MCF 10A (cell line): ENCODE data around the gene SLC5A2. TPM values are rescaled to one million over a fixed set of nuclear protein-coding genes. Genes with fewer than 3 reads are reported as not detected.

ENCODE experiments used
- BruUV-seq: library from RNA; stranded (reverse); fragments of 400-500 nt; replicated peaks from 2 replicates; lab custom pipeline; 2021; lab: Mats Ljungman, UMichigan
- CTCF ChIA-PET: fragments of 300-600 bp; sonication (Branson Sonifier 250); formaldehyde crosslinking; extraction: SDS; loops from one replicate; lab custom pipeline; 2021; ENCODE audit warnings: antibody characterized with exemption, inconsistent platforms; lab: Yijun Ruan, JAX
- POLR2A ChIA-PET: fragments of 300-600, 350-650 bp; sonication (Branson Sonifier 250); formaldehyde crosslinking; extraction: SDS; loops from one replicate; lab custom pipeline; 2020; ENCODE audit warnings: antibody characterized with exemption, inconsistent platforms; lab: Yijun Ruan, JAX
- DNase-seq: peaks from one replicate; pipeline ENCODE4 v3.0.0-alpha.2; 2018; ENCODE audit not compliant: unreplicated experiment
- H3K27ac Mint-ChIP-seq: one replicate; pipeline ENCODE4 v1.8.0; 2022; ENCODE audit warnings: mild to moderate bottlenecking, low read depth, mixed read lengths; ENCODE audit not compliant: unreplicated experiment
- H3K27me3 Mint-ChIP-seq: one replicate; pipeline ENCODE4 v1.8.0; 2022; ENCODE audit warnings: mixed read lengths; ENCODE audit not compliant: insufficient read depth, unreplicated experiment
- H3K36me3 Mint-ChIP-seq: one replicate; pipeline ENCODE4 v1.8.0; 2022; ENCODE audit warnings: mild to moderate bottlenecking, moderate library complexity, mixed read lengths; ENCODE audit not compliant: insufficient read depth, unreplicated experiment
- H3K4me1 Mint-ChIP-seq: one replicate; pipeline ENCODE4 v1.8.0; 2022; ENCODE audit warnings: mixed read lengths; ENCODE audit not compliant: insufficient read depth, unreplicated experiment
- H3K4me3 Mint-ChIP-seq: one replicate; pipeline ENCODE4 v1.8.0; 2022; ENCODE audit warnings: mild to moderate bottlenecking, moderate library complexity, mixed read lengths; ENCODE audit not compliant: unreplicated experiment
- H3K9me3 Mint-ChIP-seq: one replicate; pipeline ENCODE4 v1.8.0; 2022; ENCODE audit warnings: mixed read lengths; ENCODE audit not compliant: unreplicated experiment
- CTCF ChIP-seq: fragments of 200-600 bp; IDR thresholded peaks from one replicate; pipeline ENCODE4 v1.8.0; 2022; ENCODE audit warnings: antibody characterized with exemption, mild to moderate bottlenecking; ENCODE audit not compliant: unreplicated experiment
- intact Hi-C: fragments of 100-400 bp; cut with micrococcal nuclease; formaldehyde crosslinking; loops from 2 replicates; pipeline ENCODE4 v1.14.1; 2022
- total RNA-seq: library from RNA; stranded (reverse); gene quantifications from 2 replicates; pipeline ENCODE4 v1.2.3, GENCODE V29; 2022

SLC5A2 gene
- total RNA-seq, 1 experiment from 2014 or later: not detected

GRCh38 chr16:31473264-31473984 lies 9.5 kb upstream of the SLC5A2 start:
- no peak for TF ChIP-seq CTCF
- Mint-ChIP-seq H3K27me3 (no peaks in the 10 kb centered on the region), H3K36me3 (peaks cover 11% of the 10 kb centered on the region), H3K4me1 (peaks cover 22% of the 10 kb centered on the region), H3K9me3 (no peaks in the 10 kb centered on the region), H3K4me3 (peak overlapping the region; percentile 91), H3K27ac (peak overlapping the region; percentile 22)
- BruUV-seq: no TSS peak
- ChIA-PET CTCF (interaction anchor here (3.5 kb wide), 1 partner anchor 13 kb away, joined by 14 read pairs; no protein-coding TSS in a partner anchor), POLR2A (no interaction called here)
- intact Hi-C loops: no loop called here
- DNase-seq: no peak

- TSS peak; percentile 14 for BruUV-seq
- POLR2A ChIA-PET: no interaction called here
- no peak for DNase-seq
- no peaks in the 10 kb centered on the region for H3K27me3 Mint-ChIP-seq
- no peak overlapping the region for H3K27ac Mint-ChIP-seq
- peaks cover 11% of the 10 kb centered on the region for H3K36me3 Mint-ChIP-seq
- intact Hi-C loops: no loop called here
- TF ChIP-seq CTCF: no peak
- H3K4me1 Mint-ChIP-seq: peaks cover 22% of the 10 kb centered on the region
- no peak overlapping the region for H3K4me3 Mint-ChIP-seq
- CTCF ChIA-PET: interaction anchor here (0.7 to 3.5 kb wide), 5 partner anchors 10 to 91 kb away, joined by 3 to 14 read pairs (median 3); no protein-coding TSS in a partner anchor
- no peaks in the 10 kb centered on the region for H3K9me3 Mint-ChIP-seq
Observed at GRCh38 chr16:31474173-31474714, 8.7 kb upstream of the SLC5A2 start.

- intact Hi-C loops: no loop called here
- Mint-ChIP-seq H3K4me1 (peaks cover 22% of the 10 kb centered on the region), H3K4me3 (no peak overlapping the region), H3K27ac (no peak overlapping the region), H3K36me3 (peaks cover 11% of the 10 kb centered on the region), H3K27me3 (peaks cover under 1% of the 10 kb centered on the region), H3K9me3 (no peaks in the 10 kb centered on the region)
- ChIA-PET CTCF (interaction anchor here (0.7 to 3.5 kb wide), 5 partner anchors 10 to 90 kb away, joined by 3 to 14 read pairs (median 3); no protein-coding TSS in a partner anchor), POLR2A (no interaction called here)
- no peak for TF ChIP-seq CTCF
- DNase-seq: no peak
- no TSS peak for BruUV-seq
Observed at GRCh38 chr16:31474773-31475738, 7.9 kb upstream of the SLC5A2 start.
